GM12878 (cell line): ENCODE data around the gene ECI1. TPM values are rescaled to one million over a fixed set of nuclear protein-coding genes. Genes with fewer than 3 reads are reported as not detected.

Experiments
- ATAC-seq: fragments of 200-7000 bp; cut with Tn5 transposase; 3 replicates; pipeline ENCODE4 v1.9.1; 2020; ENCODE audit warnings: mild to moderate bottlenecking, moderate library complexity
- BruUV-seq: library from RNA; stranded (reverse); fragments of 400-500 nt; replicated peaks from 2 replicates; lab custom pipeline; 2021; lab: Mats Ljungman, UMichigan
- CTCF ChIA-PET: fragments of 300-600 bp; sonication (Branson Sonifier 250); formaldehyde crosslinking; extraction: SDS; loops from one replicate; lab custom pipeline; 2021; ENCODE audit warnings: inconsistent platforms; lab: Yijun Ruan, JAX
- POLR2A ChIA-PET: fragments of 350-600 bp; formaldehyde crosslinking; extraction: SDS; loops from one replicate; lab custom pipeline; 2021; ENCODE audit warnings: inconsistent platforms; lab: Charles Lee
- RAD21 ChIA-PET: fragments of 300-600 bp; sonication (Branson Sonifier 250); formaldehyde crosslinking; loops from one replicate; lab custom pipeline; 2023; ENCODE audit warnings: antibody characterized with exemption; ENCODE audit not compliant: unreplicated experiment; lab: Charles Lee
- SMC1A ChIA-PET: fragments of 300-600 bp; sonication (Branson Sonifier 250); formaldehyde crosslinking; loops from one replicate; lab custom pipeline; 2023; ENCODE audit not compliant: unreplicated experiment, uncharacterized antibody; lab: Charles Lee
- DNase-seq: peaks from one replicate; pipeline ENCODE4 v3.0.0-alpha.2; 2011; ENCODE audit warnings: low read depth, low spot score
- FAIRE-seq: peaks from 3 replicates; lab custom pipeline; 2011; peaks lifted over from hg19 to GRCh38; lab: Jason Lieb, UNC
- H2AFZ ChIP-seq: 2 replicates; pipeline ENCODE4 v1.6.0; 2011; ENCODE audit warnings: low read depth, low read length, control low read depth; ENCODE audit not compliant: control insufficient read depth
- H3K27ac ChIP-seq: 2 replicates; pipeline ENCODE4 v1.5.1; 2011; ENCODE audit warnings: control low read depth; ENCODE audit not compliant: control insufficient read depth, insufficient read depth
- H3K27me3 ChIP-seq, 2 experiments: replicated peaks in 1 of 2; 2 replicates each; pipeline versions ENCODE4 v1.6.0 to v1.6.1; 2011; ENCODE audit warnings: low read length in 1 of 2; ENCODE audit not compliant: control insufficient read depth in 2 of 2, insufficient read depth in 2 of 2
- H3K36me3 ChIP-seq, 2 experiments: 2 replicates each; pipeline ENCODE4 v1.5.1; 2011; ENCODE audit warnings: low read length in 1 of 2; ENCODE audit not compliant: control insufficient read depth in 2 of 2, insufficient read depth in 2 of 2
- H3K4me1 ChIP-seq: 2 replicates; pipeline ENCODE4 v1.6.1; 2011; ENCODE audit warnings: mild to moderate bottlenecking, low read length, moderate library complexity, mixed read lengths; ENCODE audit not compliant: control insufficient read depth, insufficient read depth
- H3K4me2 ChIP-seq: 2 replicates; pipeline ENCODE4 v1.6.0; 2011; ENCODE audit warnings: control low read depth; ENCODE audit not compliant: control insufficient read depth, insufficient read depth
- H3K4me3 ChIP-seq: fragments of 200-600 bp; sonication (generic); 2 replicates; pipeline ENCODE4 v1.5.1; 2016
- H3K79me2 ChIP-seq: 2 replicates; pipeline ENCODE4 v1.6.0; 2011; ENCODE audit warnings: low read length; ENCODE audit not compliant: control insufficient read depth, insufficient read depth
- H3K9ac ChIP-seq: 2 replicates; pipeline ENCODE4 v1.8.0; 2011; ENCODE audit warnings: low read length, control low read depth, mixed read lengths; ENCODE audit not compliant: control insufficient read depth, insufficient read depth
- H3K9me3 ChIP-seq: replicated peaks from 3 replicates; pipeline ENCODE4 v1.5.1; 2011; ENCODE audit warnings: mild to moderate bottlenecking, low read length; ENCODE audit not compliant: control insufficient read depth, insufficient read depth
- H4K20me1 ChIP-seq: 2 replicates; pipeline ENCODE4 v1.6.0; 2011; ENCODE audit not compliant: control insufficient read depth, insufficient read depth
- ATF7 ChIP-seq: fragments of 450-650 bp; IDR thresholded peaks from 2 replicates; pipeline ENCODE4 v1.6.1; 2016; ENCODE audit warnings: low read depth, mild to moderate bottlenecking
- CEBPZ ChIP-seq: fragments of 150-350 bp; IDR thresholded peaks from 2 replicates; pipeline ENCODE4 v1.6.1; 2016; ENCODE audit warnings: low read depth, low read length
- EP300 ChIP-seq, 2 experiments: fragments of 150-350 bp in 1 of 2; IDR thresholded peaks; 2 replicates each; pipeline ENCODE4 v1.6.1; 2011 to 2012; ENCODE audit warnings: low read depth in 2 of 2, low read length in 2 of 2, borderline replicate concordance in 1 of 2, improper control_type of control experiment in 1 of 2, inconsistent platforms in 1 of 2; ENCODE audit not compliant: control insufficient read depth in 1 of 2
- FOS ChIP-seq: IDR thresholded peaks from 3 replicates; pipeline ENCODE4 v1.6.1; 2011; ENCODE audit warnings: borderline replicate concordance; ENCODE audit not compliant: insufficient read length; ENCODE audit errors: extremely low read depth
- PRDM15 ChIP-seq: fragments of 450-650 bp; formaldehyde crosslinking; IDR thresholded peaks from 2 replicates; pipeline ENCODE4 v1.4.0; 2020; ENCODE audit warnings: mild to moderate bottlenecking, moderate library complexity
- SMC3 ChIP-seq: IDR thresholded peaks from 2 replicates; pipeline ENCODE4 v1.6.1; 2011; ENCODE audit warnings: low read length, improper control_type of control experiment, borderline replicate concordance
- WGBS: methylation state at CpG from one replicate; pipeline ENCODE4 v1.1.6; 2016; ENCODE audit warnings: low lambda C conversion rate; ENCODE audit not compliant: insufficient replicate concordance, insufficient coverage; ENCODE audit errors: missing lambda C conversion rate; 5-methylcytosine and 5-hydroxymethylcytosine counted together
- in situ Hi-C: fragments of 300-500 bp; cut with MboI; formaldehyde crosslinking; loops from 9 replicates; pipeline ENCODE4 v1.14.3; 2018; ENCODE audit warnings: mixed read lengths
- intact Hi-C: fragments of 100-400 bp; cut with micrococcal nuclease; formaldehyde crosslinking; loops from one replicate; pipeline ENCODE4 v1.14.2; 2022; ENCODE audit not compliant: unreplicated experiment
- polyA plus RNA-seq, 11 experiments: library from polyadenylated mRNA; depleted of rRNA in 4 of 11; unstranded in 6 of 11; stranded (reverse) in 5 of 11; fragments of >200 nt; fragmentation: Nextera tagmentation in 4 of 11; fragmentation: Illumina TruSeq in 1 of 11; extraction: Ambion mirVana in 4 of 11; extraction: Trizol in 1 of 11; gene quantifications; 1 replicate in 1 of 11; 2 replicates in 10 of 11; pipeline versions ENCODE4 v1.2.1 to v1.2.3, GENCODE V29; 2011 to 2016; ENCODE audit warnings: inconsistent platforms in 2 of 11, missing spikeins in 2 of 11, low read depth in 1 of 11
- total RNA-seq, 4 experiments: library from RNA; depleted of rRNA in 3 of 4; stranded (reverse); fragments of >200 nt in 3 of 4; fragmentation: Illumina TruSeq in 1 of 4; extraction: Trizol in 1 of 4; gene quantifications; 2 replicates each; pipeline versions ENCODE4 v1.2.1 to v1.2.3, GENCODE V29; 2013 to 2021
- TF ChIP-seq, protein P1 (sequence below): fragments of 150-350 bp; IDR thresholded peaks from 2 replicates; pipeline ENCODE4 v1.6.1; 2014; ENCODE audit warnings: mild to moderate bottlenecking, low read depth, low read length

ECI1 gene
- total and polyA plus RNA-seq, 10 of the 15 experiments (the other 5 are each of a cell fraction or from before 2014, with no cell fraction given): 2.2 to 82.1 (median 24.8) TPM

DNA sequence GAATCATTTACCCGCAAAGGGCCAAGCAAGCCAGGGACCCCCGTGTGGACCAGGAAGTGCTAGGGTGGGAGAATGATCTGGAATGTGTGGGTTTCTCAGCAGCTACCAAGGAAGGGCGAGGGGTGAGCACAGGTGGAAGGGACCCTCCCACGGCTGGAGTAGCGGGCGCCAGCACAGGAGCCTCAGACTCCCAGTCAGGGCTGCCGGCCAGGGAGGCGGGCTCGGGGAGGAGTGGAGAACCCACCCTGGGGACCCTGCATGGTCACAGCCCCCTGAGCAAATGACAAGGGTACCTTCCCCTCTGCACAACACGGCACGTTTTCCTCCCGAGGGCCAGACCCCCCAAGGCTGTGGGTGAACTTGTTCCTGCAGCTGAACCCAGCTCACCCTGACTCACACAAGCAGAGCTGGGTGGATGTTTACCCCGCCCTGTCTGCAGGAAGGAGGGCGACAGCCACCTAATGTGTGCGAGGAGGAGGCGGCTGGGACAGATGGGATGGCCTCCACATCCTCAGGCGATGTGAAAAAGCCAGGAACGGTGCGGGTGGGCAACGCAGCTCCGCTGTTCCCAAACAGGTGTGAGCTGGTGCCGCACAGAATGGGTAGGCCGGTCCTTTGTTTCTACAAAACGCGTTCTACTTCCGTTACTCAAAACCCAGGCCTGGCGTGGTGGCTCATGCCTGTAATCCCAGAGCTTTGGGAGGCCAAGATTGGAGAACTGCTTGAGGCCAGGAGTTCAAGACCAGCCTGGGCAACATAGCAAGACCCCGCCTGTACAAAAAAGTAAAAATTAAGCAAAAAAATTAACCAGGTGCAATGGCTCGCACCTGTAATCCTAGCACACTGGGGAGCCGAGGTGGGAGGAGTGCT lies 6.2 kb downstream of the ECI1 start:
- no peaks in the 10 kb centered on the region for H4K20me1 ChIP-seq
- ChIA-PET CTCF (interaction anchor here (0.6 kb wide), 1 partner anchor 1057 kb away, joined by 3 read pairs; no protein-coding TSS in a partner anchor), POLR2A (interaction anchor here (0.5 kb wide), 1 partner anchor 166 kb away, joined by 3 read pairs; no protein-coding TSS in a partner anchor), RAD21 (no interaction called here), SMC1A (no interaction called here)
- no peaks in the 10 kb centered on the region for H3K27me3 ChIP-seq
- no peaks in the 10 kb centered on the region for H3K9me3 ChIP-seq
- TF ChIP-seq ATF7 (no peak), SMC3 (no peak), PRDM15 (CRISPR knock-in tag) (no peak), CEBPZ (no peak), FOS (no peak), EP300 (IDR thresholded peaks at IDR 0.05; ENCODE audit: borderline replicate concordance in 1 of 2, control insufficient read depth in 1 of 2, low read depth in 2 of 2, low read length in 2 of 2) (no peak)
- TF ChIP-seq, protein P1, sequence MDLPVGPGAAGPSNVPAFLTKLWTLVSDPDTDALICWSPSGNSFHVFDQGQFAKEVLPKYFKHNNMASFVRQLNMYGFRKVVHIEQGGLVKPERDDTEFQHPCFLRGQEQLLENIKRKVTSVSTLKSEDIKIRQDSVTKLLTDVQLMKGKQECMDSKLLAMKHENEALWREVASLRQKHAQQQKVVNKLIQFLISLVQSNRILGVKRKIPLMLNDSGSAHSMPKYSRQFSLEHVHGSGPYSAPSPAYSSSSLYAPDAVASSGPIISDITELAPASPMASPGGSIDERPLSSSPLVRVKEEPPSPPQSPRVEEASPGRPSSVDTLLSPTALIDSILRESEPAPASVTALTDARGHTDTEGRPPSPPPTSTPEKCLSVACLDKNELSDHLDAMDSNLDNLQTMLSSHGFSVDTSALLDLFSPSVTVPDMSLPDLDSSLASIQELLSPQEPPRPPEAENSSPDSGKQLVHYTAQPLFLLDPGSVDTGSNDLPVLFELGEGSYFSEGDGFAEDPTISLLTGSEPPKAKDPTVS: no peak
- no peak overlapping the region for H3K4me2 ChIP-seq
- H3K27ac ChIP-seq: no peak overlapping the region
- WGBS: 90% methylated on average over 30 of the region's 30 CpGs
- DNase-seq (no peak), ATAC-seq (no peak), FAIRE-seq (no peak)
- H2AFZ ChIP-seq: no peak overlapping the region
- peaks cover 5% of the 10 kb centered on the region for H3K79me2 ChIP-seq
- intact Hi-C loops: no loop called here
- peaks cover 3% of the 10 kb centered on the region; the same call in 1 of the 2 replicates for H3K4me1 ChIP-seq
- no peak overlapping the region for H3K9ac ChIP-seq
- no peak overlapping the region for H3K4me3 ChIP-seq
- no TSS peak for BruUV-seq
- H3K36me3 ChIP-seq: peaks cover 0 to 22% of the 10 kb centered on the region in 2 experiments; a peak in 2 of 4 replicates
- in situ Hi-C loops: no loop called here
